Measurements from ENCODE around the gene MARK2. TPM values are rescaled to one million over a fixed set of nuclear protein-coding genes. Genes with fewer than 3 reads are reported as not detected.

Gene MARK2
- total and polyA plus RNA-seq, 2 of the 8 experiments (the other 6 are each of a cell fraction or from before 2014, with no cell fraction given) = 19.3 to 58.5 TPM

GRCh38 chr11:63866211-63866610 is 27.3 kb downstream of the MARK2 start:
- Histone ChIP-seq H2AFZ (ENCODE audit: low read length) (no peak overlapping the region), H3K9ac (replicated peaks in 1 of 4; ENCODE audit: extremely low read depth in 1 of 4, low read depth in 3 of 4, low read length in 3 of 4) (no peak overlapping the region), H3K79me1 (ENCODE audit: low read depth, low read length) (peaks cover 16% of the 10 kb centered on the region), H2BK12ac (ENCODE audit: low read depth, low read length) (no peak overlapping the region), H3K27ac (ENCODE audit: low read depth, low read length) (no peak overlapping the region), H3K18ac (ENCODE audit: extremely low read depth, low read length) (no peak overlapping the region), H3K9me3 (ENCODE audit: insufficient read depth in 2 of 2, low read depth in 1 of 2, low read length in 1 of 2) (no peaks in the 10 kb centered on the region), H2BK15ac (ENCODE audit: low read length) (no peak overlapping the region), H4K20me1 (replicated peaks in 1 of 2; ENCODE audit: control insufficient read depth in 1 of 2, insufficient read depth in 2 of 2, low read length in 2 of 2) (peaks cover 7 to 30% of the 10 kb centered on the region in 2 experiments), H3K36me3 (ENCODE audit: control insufficient read depth in 2 of 4, insufficient read depth in 4 of 4, low read length in 3 of 4) (peaks cover 0 to 5% (median 0%) of the 10 kb centered on the region in 4 experiments; a peak in 1 of 8 replicates), H4K8ac (ENCODE audit: extremely low read depth, insufficient read depth, low read length) (no peak overlapping the region), H3K23ac (ENCODE audit: insufficient read length) (no peak overlapping the region), H4K5ac (ENCODE audit: insufficient read length, low read depth, low read length) (no peak overlapping the region), H3K79me2 (ENCODE audit: control insufficient read depth in 1 of 2, insufficient read depth in 2 of 2, low read length in 2 of 2) (peaks cover 9 to 87% of the 10 kb centered on the region in 2 experiments; a peak in 3 of 4 replicates), H3K4me1 (replicated peaks in 1 of 4; ENCODE audit: control insufficient read depth in 3 of 4, insufficient read depth in 4 of 4, low read length in 3 of 4) (peaks cover 0 to 16% (median 4%) of the 10 kb centered on the region in 4 experiments; a peak in 6 of 7 replicates), H2BK5ac (ENCODE audit: low read depth, low read length) (no peak overlapping the region), H2BK120ac (replicated peaks; ENCODE audit: low read depth, low read length) (no peak overlapping the region), H3K27me3 (replicated peaks in 1 of 4; ENCODE audit: control insufficient read depth in 3 of 4, extremely low read depth in 1 of 4, insufficient read depth in 3 of 4, low read length in 3 of 4) (no peaks in the 10 kb centered on the region), H3K23me2 (ENCODE audit: low read depth, low read length) (no peaks in the 10 kb centered on the region), H3K4me2 (ENCODE audit: insufficient read depth in 1 of 2, low read depth in 2 of 2, low read length in 2 of 2) (no peak overlapping the region), H3K4ac (replicated peaks; ENCODE audit: insufficient read length, low read depth, low read length) (no peak overlapping the region), H4K91ac (replicated peaks; ENCODE audit: insufficient read length, low read length) (no peak overlapping the region), H2AK5ac (ENCODE audit: low read depth, low read length) (no peak overlapping the region), H3K56ac (replicated peaks; ENCODE audit: insufficient read length, low read depth, low read length) (no peak overlapping the region), H3K4me3 (ENCODE audit: extremely low read depth in 1 of 4, insufficient read depth in 2 of 4, low read depth in 3 of 4, low read length in 4 of 4) (no peak overlapping the region), H2BK20ac (ENCODE audit: low read length) (no peak overlapping the region), H3K14ac (ENCODE audit: insufficient read length) (no peak overlapping the region)
- ChIA-PET CTCF (ENCODE audit: partially characterized antibody) (interaction anchor here (1.0 to 4.4 kb wide), 8 partner anchors 9 to 73 kb away, joined by 3 to 21 read pairs (median 11); partner anchors contain the start of gene MARK2), POLR2A (ENCODE audit: partially characterized antibody) (interaction anchor here (0.9 to 1.6 kb wide), 2 partner anchors 8 to 10 kb away, joined by 3 read pairs; no protein-coding TSS in a partner anchor)
- WGBS, 2 experiments (ENCODE audit: extremely low coverage in 1 of 2, insufficient coverage in 1 of 2, insufficient read length in 1 of 2, insufficient replicate concordance in 2 of 2, low coverage in 1 of 2, low lambda C conversion rate in 2 of 2, missing lambda C conversion rate in 1 of 2) = 100% methylated on average over 4 of the region's 4 CpGs; no CpG with 5 or more reads in 1 of the 2 experiments
- FAIRE-seq = no peak
- no peak for TF ChIP-seq SAP30 (IDR thresholded peaks at IDR 0.05; ENCODE audit: insufficient read depth, insufficient replicate concordance, low read length)
- TF ChIP-seq JUN (IDR thresholded peaks at IDR 0.05; ENCODE audit: low read depth, low read length) = no peak
- no peak for TF ChIP-seq RNF2 (IDR thresholded peaks at IDR 0.05; ENCODE audit: borderline replicate concordance, low read depth, low read length, missing control alignments, poor library complexity, severe bottlenecking)
- TF ChIP-seq SP1 (IDR thresholded peaks at IDR 0.05; ENCODE audit: low read depth, low read length) = no peak
- TF ChIP-seq RXRA (IDR thresholded peaks at IDR 0.05; ENCODE audit: insufficient read depth, low read depth, low read length) = no peak
- no peak for TF ChIP-seq MAX (IDR thresholded peaks at IDR 0.05)
- no peak for TF ChIP-seq SP2 (IDR thresholded peaks at IDR 0.05; ENCODE audit: low read length)
- no peak for TF ChIP-seq NANOG (IDR thresholded peaks at IDR 0.05; ENCODE audit: insufficient read depth, low read depth, low read length, poor library complexity, severe bottlenecking)
- DNase-seq (ENCODE audit: low read depth in 1 of 2, low spot score in 2 of 2) = no peak
